H9 (cell line): ENCODE data around the gene CD2BP2. TPM values are rescaled to one million over a fixed set of nuclear protein-coding genes. Genes with fewer than 3 reads are reported as not detected.
A peak's percentile ranks its signal among the peaks of the same experiment; 100 is the strongest.

Source experiments
- DNase-seq: peaks from one replicate; pipeline ENCODE4 v3.0.0-alpha.2; 2017
- H2AFZ ChIP-seq: one replicate; pipeline ENCODE4 v1.6.1; 2013; ENCODE audit warnings: mild to moderate bottlenecking, low read length, control low read depth, moderate library complexity
- H2AK5ac ChIP-seq: 2 replicates; pipeline ENCODE4 v1.6.1; 2013; ENCODE audit warnings: low read length, control low read depth, mixed read lengths; ENCODE audit not compliant: insufficient read length
- H2BK120ac ChIP-seq: one replicate; pipeline ENCODE4 v1.6.1; 2013; ENCODE audit warnings: low read depth, mild to moderate bottlenecking, low read length, control low read depth, inconsistent platforms; ENCODE audit not compliant: poor library complexity, severe bottlenecking
- H2BK12ac ChIP-seq: 2 replicates; pipeline ENCODE4 v1.6.1; 2013; ENCODE audit warnings: low read length, control low read depth, mixed read lengths, low read depth; ENCODE audit not compliant: insufficient read length
- H2BK15ac ChIP-seq: 2 replicates; pipeline ENCODE4 v1.6.1; 2013; ENCODE audit warnings: low read depth, low read length, control low read depth
- H2BK20ac ChIP-seq: one replicate; pipeline ENCODE4 v1.6.1; 2013; ENCODE audit warnings: low read depth, mild to moderate bottlenecking, low read length, control low read depth, inconsistent platforms; ENCODE audit not compliant: poor library complexity, severe bottlenecking
- H2BK5ac ChIP-seq: 2 replicates; pipeline ENCODE4 v1.6.1; 2013; ENCODE audit warnings: low read length, control low read depth, mixed read lengths; ENCODE audit not compliant: insufficient read length
- H3K14ac ChIP-seq: 2 replicates; pipeline ENCODE4 v1.6.1; 2013; ENCODE audit warnings: low read length, control low read depth; ENCODE audit not compliant: insufficient read depth
- H3K18ac ChIP-seq: 2 replicates; pipeline ENCODE4 v1.6.1; 2013; ENCODE audit warnings: low read depth, mild to moderate bottlenecking, mixed read lengths, low read length, control low read depth; ENCODE audit not compliant: insufficient read length
- H3K23ac ChIP-seq: 2 replicates; pipeline ENCODE4 v1.6.1; 2013; ENCODE audit warnings: low read length, control low read depth, mixed read lengths, low read depth; ENCODE audit not compliant: insufficient read length
- H3K23me2 ChIP-seq: 2 replicates; pipeline ENCODE4 v1.6.1; 2013; ENCODE audit warnings: low read depth, mild to moderate bottlenecking, mixed read lengths, low read length, control low read depth; ENCODE audit not compliant: insufficient read length, poor library complexity, severe bottlenecking
- H3K27ac ChIP-seq: 2 replicates; pipeline ENCODE4 v1.5.1; 2013; ENCODE audit warnings: low read length, control low read depth, mixed read lengths, low read depth; ENCODE audit not compliant: insufficient read length
- H3K27me3 ChIP-seq: 2 replicates; pipeline ENCODE4 v1.6.1; 2013; ENCODE audit warnings: low read length, control low read depth, inconsistent platforms; ENCODE audit not compliant: insufficient read depth
- H3K4ac ChIP-seq: 2 replicates; pipeline ENCODE4 v1.6.1; 2013; ENCODE audit warnings: low read depth, mild to moderate bottlenecking, control low read depth, inconsistent platforms, low read length, moderate library complexity
- H3K4me1 ChIP-seq: 2 replicates; pipeline ENCODE4 v1.6.1; 2013; ENCODE audit warnings: low read length, control low read depth, inconsistent platforms; ENCODE audit not compliant: insufficient read depth
- H3K4me2 ChIP-seq: 2 replicates; pipeline ENCODE4 v1.6.1; 2013; ENCODE audit warnings: low read length, control low read depth, mixed read lengths; ENCODE audit not compliant: insufficient read length, insufficient read depth
- H3K56ac ChIP-seq: 2 replicates; pipeline ENCODE4 v1.6.1; 2013; ENCODE audit warnings: low read depth, mild to moderate bottlenecking, mixed read lengths, low read length, control low read depth; ENCODE audit not compliant: insufficient read length
- H3K79me1 ChIP-seq: 2 replicates; pipeline ENCODE4 v1.6.1; 2013; ENCODE audit warnings: low read depth, mild to moderate bottlenecking, moderate library complexity, low read length, control low read depth, inconsistent platforms; ENCODE audit not compliant: insufficient read depth, poor library complexity, severe bottlenecking
- H3K79me2 ChIP-seq: 2 replicates; pipeline ENCODE4 v1.6.1; 2013; ENCODE audit warnings: low read length, control low read depth, inconsistent platforms; ENCODE audit not compliant: insufficient read depth
- H3K9ac ChIP-seq: 2 replicates; pipeline ENCODE4 v1.6.1; 2013; ENCODE audit warnings: low read length, control low read depth, mixed read lengths; ENCODE audit not compliant: insufficient read length; ENCODE audit errors: extremely low read depth
- H3K9me3 ChIP-seq: one replicate; pipeline ENCODE4 v1.6.1; 2013; ENCODE audit warnings: low read depth, low read length, inconsistent platforms; ENCODE audit not compliant: control insufficient read depth
- H3T11ph ChIP-seq: one replicate; pipeline ENCODE4 v1.6.1; 2013; ENCODE audit warnings: mild to moderate bottlenecking, low read length, control low read depth, inconsistent platforms
- H4K20me1 ChIP-seq: one replicate; pipeline ENCODE4 v1.6.1; 2013; ENCODE audit not compliant: control insufficient read depth, insufficient read length, insufficient read depth
- H4K5ac ChIP-seq: 2 replicates; pipeline ENCODE4 v1.6.1; 2013; ENCODE audit warnings: low read depth, mild to moderate bottlenecking, mixed read lengths, low read length, control low read depth; ENCODE audit not compliant: insufficient read length
- H4K8ac ChIP-seq: replicated peaks from 2 replicates; pipeline ENCODE4 v1.6.1; 2013; ENCODE audit warnings: low read length, control low read depth, mixed read lengths, low read depth; ENCODE audit not compliant: insufficient read length
- H4K91ac ChIP-seq: 2 replicates; pipeline ENCODE4 v1.6.1; 2013; ENCODE audit warnings: low read depth, mild to moderate bottlenecking, moderate library complexity, mixed read lengths, low read length, control low read depth; ENCODE audit not compliant: insufficient read length
- H3K27ac Mint-ChIP-seq, 3 experiments: 2 replicates in 2 of 3; 3 replicates in 1 of 3; pipeline ENCODE4 v1.8.0; 2020 to 2021; ENCODE audit warnings: mixed read lengths in 3 of 3, mild to moderate bottlenecking in 1 of 3, moderate library complexity in 1 of 3
- H3K27me3 Mint-ChIP-seq: 2 replicates; pipeline ENCODE4 v1.8.0; 2021; ENCODE audit warnings: low read depth, mild to moderate bottlenecking, moderate library complexity, mixed read lengths
- H3K36me3 Mint-ChIP-seq, 3 experiments: 2 replicates in 2 of 3; 3 replicates in 1 of 3; pipeline ENCODE4 v1.8.0; 2020 to 2021; ENCODE audit warnings: low read depth in 3 of 3, mixed read lengths in 3 of 3; ENCODE audit not compliant: insufficient read depth in 1 of 3
- H3K4me1 Mint-ChIP-seq, 2 experiments: 2 replicates each; pipeline ENCODE4 v1.8.0; 2020; ENCODE audit warnings: mixed read lengths in 2 of 2
- H3K4me3 Mint-ChIP-seq, 2 experiments: 2 replicates in 1 of 2; 3 replicates in 1 of 2; pipeline ENCODE4 v1.8.0; 2020 to 2021; ENCODE audit warnings: mild to moderate bottlenecking in 2 of 2, mixed read lengths in 2 of 2, moderate library complexity in 1 of 2
- H3K9me3 Mint-ChIP-seq, 2 experiments: 2 replicates in 1 of 2; 3 replicates in 1 of 2; pipeline ENCODE4 v1.8.0; 2020; ENCODE audit warnings: mild to moderate bottlenecking in 2 of 2, mixed read lengths in 2 of 2, moderate library complexity in 1 of 2
- WGBS: extraction: QIAGEN DNeasy Blood & Tissue Kit; methylation state at CpG from one replicate; pipeline ENCODE4 v1.1.7; 2013; ENCODE audit warnings: missing lambda C conversion rate, low lambda C conversion rate, mixed read lengths; ENCODE audit not compliant: insufficient read length; ENCODE audit errors: extremely low coverage; 5-methylcytosine and 5-hydroxymethylcytosine counted together
- total RNA-seq: library from RNA; stranded (reverse); gene quantifications from 2 replicates; pipeline ENCODE4 v1.2.1, GENCODE V29; 2021
- TF ChIP-seq, protein P1 (sequence below): fragments of 200-600 bp; sonication (generic); conservative IDR thresholded peaks from 3 replicates; pipeline ENCODE4 v1.8.0; 2021; ENCODE audit warnings: antibody characterized with exemption, mild to moderate bottlenecking

Gene CD2BP2
- total RNA-seq, 1 experiment from 2014 or later = 90.1 TPM

- Histone ChIP-seq H3K9ac (peak overlapping the region; percentile 68), H4K91ac (no peak overlapping the region), H2BK5ac (no peak overlapping the region), H3K4me1 (no peaks in the 10 kb centered on the region; the same call in 1 of the 2 replicates), H2BK12ac (no peak overlapping the region), H2BK120ac (no peak overlapping the region), H3K79me2 (peaks cover 4% of the 10 kb centered on the region; the same call in 1 of the 2 replicates), H3K27me3 (no peaks in the 10 kb centered on the region), H4K20me1 (no peaks in the 10 kb centered on the region), H3T11ph (no peak overlapping the region), H3K79me1 (no peaks in the 10 kb centered on the region), H2BK20ac (no peak overlapping the region), H3K27ac (no peak overlapping the region), H3K23me2 (peaks cover 22% of the 10 kb centered on the region), H3K9me3 (no peaks in the 10 kb centered on the region), H4K8ac (no peak overlapping the region), H3K4ac (no peak overlapping the region), H3K23ac (no peak overlapping the region), H2AK5ac (no peak overlapping the region), H4K5ac (no peak overlapping the region), H2BK15ac (no peak overlapping the region), H3K14ac (peak overlapping the region; percentile 4), H3K56ac (no peak overlapping the region), H2AFZ (no peak overlapping the region), H3K18ac (no peak overlapping the region), H3K4me2 (peak overlapping the region; percentile 88)
- H3K4me3 Mint-ChIP-seq = peak overlapping the region; percentile 90 to 91
- DNase-seq = no peak
- peaks cover 2% of the 10 kb centered on the region for H3K27me3 Mint-ChIP-seq
- H3K4me1 Mint-ChIP-seq = peaks cover 29 to 42% of the 10 kb centered on the region in 2 experiments
- no CpG with 5 or more reads among the region's 13 CpGs for WGBS
- peak overlapping the region; percentile 14 to 70 (median 39) for H3K27ac Mint-ChIP-seq
- H3K36me3 Mint-ChIP-seq = peaks cover 9 to 33% (median 20%) of the 10 kb centered on the region in 3 experiments; a peak in 6 of 7 replicates
- no peaks in the 10 kb centered on the region; a peak in 1 of 5 replicates for H3K9me3 Mint-ChIP-seq
- TF ChIP-seq, protein P1, sequence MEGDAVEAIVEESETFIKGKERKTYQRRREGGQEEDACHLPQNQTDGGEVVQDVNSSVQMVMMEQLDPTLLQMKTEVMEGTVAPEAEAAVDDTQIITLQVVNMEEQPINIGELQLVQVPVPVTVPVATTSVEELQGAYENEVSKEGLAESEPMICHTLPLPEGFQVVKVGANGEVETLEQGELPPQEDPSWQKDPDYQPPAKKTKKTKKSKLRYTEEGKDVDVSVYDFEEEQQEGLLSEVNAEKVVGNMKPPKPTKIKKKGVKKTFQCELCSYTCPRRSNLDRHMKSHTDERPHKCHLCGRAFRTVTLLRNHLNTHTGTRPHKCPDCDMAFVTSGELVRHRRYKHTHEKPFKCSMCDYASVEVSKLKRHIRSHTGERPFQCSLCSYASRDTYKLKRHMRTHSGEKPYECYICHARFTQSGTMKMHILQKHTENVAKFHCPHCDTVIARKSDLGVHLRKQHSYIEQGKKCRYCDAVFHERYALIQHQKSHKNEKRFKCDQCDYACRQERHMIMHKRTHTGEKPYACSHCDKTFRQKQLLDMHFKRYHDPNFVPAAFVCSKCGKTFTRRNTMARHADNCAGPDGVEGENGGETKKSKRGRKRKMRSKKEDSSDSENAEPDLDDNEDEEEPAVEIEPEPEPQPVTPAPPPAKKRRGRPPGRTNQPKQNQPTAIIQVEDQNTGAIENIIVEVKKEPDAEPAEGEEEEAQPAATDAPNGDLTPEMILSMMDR = no peak
Observed at GRCh38 chr16:30395992-30396585, 41.0 kb upstream of the CD2BP2 start.
